AG04450 (cell line): Measurements from ENCODE around the gene MGAT4C. TPM values are rescaled to one million over a fixed set of nuclear protein-coding genes. Genes with fewer than 3 reads are reported as not detected.

Source experiments
- CTCF ChIA-PET: fragments of 300-600, 350-600 bp; formaldehyde crosslinking; extraction: SDS; loops from one replicate; lab custom pipeline; 2022; ENCODE audit warnings: antibody characterized with exemption, inconsistent platforms; lab: Charles Lee
- POLR2A ChIA-PET: fragments of 350-600 bp; formaldehyde crosslinking; extraction: SDS; loops from one replicate; lab custom pipeline; 2021; ENCODE audit warnings: antibody characterized with exemption, inconsistent platforms; lab: Yijun Ruan, JAX
- DNase-seq: peaks from one replicate; pipeline ENCODE4 v3.0.0-alpha.2; 2011; ENCODE audit warnings: low read depth, low spot score
- H3K27ac ChIP-seq: one replicate; pipeline ENCODE4 v1.5.1; 2012; ENCODE audit warnings: low read depth, low read length, control low read depth
- H3K27me3 ChIP-seq: one replicate; pipeline ENCODE4 v1.6.0; 2012; ENCODE audit warnings: low read length; ENCODE audit not compliant: control insufficient read depth, insufficient read depth
- H3K4me3 ChIP-seq: 2 replicates; pipeline ENCODE4 v1.5.1; 2011; ENCODE audit warnings: mild to moderate bottlenecking, low read depth, low read length, control low read depth
- H3K9me3 ChIP-seq: 2 replicates; pipeline ENCODE4 v1.5.1; 2012; ENCODE audit warnings: low read length; ENCODE audit not compliant: control insufficient read depth, insufficient read depth
- CTCF ChIP-seq: IDR thresholded peaks from 2 replicates; pipeline ENCODE4 v1.5.1; 2011; ENCODE audit warnings: low read depth, low read length, control low read depth, inconsistent platforms
- polyA plus RNA-seq: library from polyadenylated mRNA; depleted of rRNA; stranded (reverse); fragments of >200 nt; gene quantifications from 2 replicates; pipeline ENCODE4 v1.2.3, GENCODE V29; 2011

The MGAT4C gene
- polyA plus RNA-seq, 1 experiment, result not detected

DNA sequence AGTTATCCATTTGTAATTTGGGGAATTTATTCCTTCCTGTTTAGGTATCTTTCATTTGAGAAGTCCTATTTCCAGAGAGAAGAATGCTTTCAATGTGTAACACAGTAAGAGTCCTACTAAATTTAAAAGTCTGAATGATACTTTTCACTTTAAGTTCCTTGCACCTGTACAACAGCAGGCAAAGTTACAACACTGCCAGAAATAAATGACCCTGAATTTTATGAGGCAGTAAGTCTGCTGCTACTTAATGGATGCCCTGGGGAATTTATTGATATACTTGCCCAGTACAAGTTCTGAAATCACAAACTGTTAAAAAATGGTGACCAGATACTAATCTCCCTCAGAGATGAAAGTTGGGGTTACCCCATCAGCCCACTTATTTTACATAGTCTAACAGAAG lies 329.0 kb downstream of the MGAT4C start:
- Histone ChIP-seq H3K27ac (no peak overlapping the region), H3K27me3 (no peaks in the 10 kb centered on the region), H3K9me3 (no peaks in the 10 kb centered on the region), H3K4me3 (no peak overlapping the region)
- no peak for DNase-seq
- POLR2A ChIA-PET, result no interaction called here
- no peak for TF ChIP-seq CTCF
- CTCF ChIA-PET, result no interaction called here

DNA sequence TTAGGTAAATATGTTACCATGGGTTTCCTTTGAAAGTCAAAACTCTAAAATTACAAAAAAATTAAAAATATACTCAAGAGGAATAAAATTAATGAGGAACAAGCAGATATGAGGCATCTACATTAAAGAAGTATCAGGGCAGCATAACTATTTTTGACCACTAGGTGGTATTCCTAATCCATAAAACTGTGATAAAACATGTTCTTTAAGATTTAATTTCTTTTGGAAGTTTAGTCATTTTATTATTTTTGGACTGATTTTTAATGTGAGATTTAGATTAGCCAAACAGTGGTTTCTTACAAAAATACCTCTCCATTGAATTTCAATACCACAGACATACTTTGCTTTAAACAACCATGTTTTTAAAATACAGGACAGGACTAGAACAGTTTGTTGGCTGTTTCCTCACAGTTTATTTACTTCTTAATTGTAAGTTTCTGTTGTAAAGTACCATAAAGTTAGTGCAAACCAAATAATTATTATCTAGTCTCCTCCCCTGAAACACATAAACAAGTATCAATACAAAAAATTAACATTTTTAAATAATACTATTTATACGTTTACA lies 332.3 kb downstream of the MGAT4C start:
- Histone ChIP-seq H3K27me3 (no peaks in the 10 kb centered on the region), H3K9me3 (no peaks in the 10 kb centered on the region), H3K4me3 (no peak overlapping the region), H3K27ac (no peak overlapping the region)
- no peak for DNase-seq
- ChIA-PET CTCF (interaction anchor here (0.6 to 3.2 kb wide), 12 partner anchors 9 to 992 kb away, joined by 3 to 33 read pairs (median 3); no protein-coding TSS in a partner anchor), POLR2A (no interaction called here)
- TF ChIP-seq CTCF, result peak; percentile 69

- POLR2A ChIA-PET, result interaction anchor here (0.6 kb wide), 1 partner anchor 17 kb away, joined by 5 read pairs; no protein-coding TSS in a partner anchor
- H3K27me3 ChIP-seq, result no peaks in the 10 kb centered on the region
- no peak for DNase-seq
- TF ChIP-seq CTCF, result peak; percentile 62
- no peaks in the 10 kb centered on the region for H3K9me3 ChIP-seq
- no peak overlapping the region for H3K27ac ChIP-seq
- CTCF ChIA-PET, result interaction anchor here (0.7 to 2.2 kb wide), 28 partner anchors 10 to 1928 kb away, joined by 3 to 26 read pairs (median 4); no protein-coding TSS in a partner anchor
- no peak overlapping the region for H3K4me3 ChIP-seq
Measured at GRCh38 chr12:85920324-85920947, 335.8 kb downstream of the MGAT4C start.
